Keratinocyte (primary cell): ENCODE data around the gene MMD2. TPM values are rescaled to one million over a fixed set of nuclear protein-coding genes. Genes with fewer than 3 reads are reported as not detected.

ENCODE experiments used
- DNase-seq: peaks from one replicate; pipeline ENCODE4 v3.0.0-alpha.2; 2011; ENCODE audit warnings: low read depth, missing footprints, low spot score
- FAIRE-seq: peaks from 2 replicates; lab custom pipeline; 2011; peaks lifted over from hg19 to GRCh38; lab: Jason Lieb, UNC
- H2AFZ ChIP-seq: 2 replicates; pipeline ENCODE4 v1.6.0; 2012; ENCODE audit warnings: low read length, control low read depth, inconsistent platforms; ENCODE audit not compliant: control insufficient read depth
- H3K27ac ChIP-seq: 2 replicates; pipeline ENCODE4 v1.5.1; 2011; ENCODE audit warnings: low read length; ENCODE audit not compliant: control insufficient read depth, insufficient read depth
- H3K27me3 ChIP-seq: 3 replicates; pipeline ENCODE4 v1.6.0; 2011; ENCODE audit warnings: low read length; ENCODE audit not compliant: control insufficient read depth, insufficient read depth; ENCODE audit errors: extremely low read depth
- H3K36me3 ChIP-seq, 2 experiments: 2 replicates in 1 of 2; 3 replicates in 1 of 2; pipeline ENCODE4 v1.5.1; 2011; ENCODE audit warnings: low read length in 2 of 2, mild to moderate bottlenecking in 1 of 2; ENCODE audit not compliant: control insufficient read depth in 2 of 2, insufficient read depth in 2 of 2; ENCODE audit errors: extremely low read depth in 1 of 2
- H3K4me1 ChIP-seq: 3 replicates; pipeline ENCODE4 v1.5.1; 2011; ENCODE audit warnings: low read length; ENCODE audit not compliant: control insufficient read depth, insufficient read depth; ENCODE audit errors: extremely low read depth
- H3K4me2 ChIP-seq: 3 replicates; pipeline ENCODE4 v1.6.0; 2011; ENCODE audit warnings: low read depth, low read length; ENCODE audit not compliant: control insufficient read depth, insufficient read depth; ENCODE audit errors: extremely low read depth
- H3K4me3 ChIP-seq, 3 experiments: fragments of 200-600 bp in 1 of 3; sonication (generic) in 1 of 3; 2 replicates in 2 of 3; 3 replicates in 1 of 3; pipeline ENCODE4 v1.5.1; 2011 to 2016; ENCODE audit warnings: low read length in 3 of 3, mild to moderate bottlenecking in 3 of 3, control low read depth in 2 of 3, inconsistent platforms in 1 of 3, low read depth in 1 of 3, mixed read lengths in 1 of 3, mixed run types in 1 of 3, moderate library complexity in 1 of 3; ENCODE audit not compliant: control insufficient read depth in 2 of 3, insufficient read depth in 2 of 3; ENCODE audit errors: extremely low read depth in 1 of 3
- H3K79me2 ChIP-seq: 2 replicates; pipeline ENCODE4 v1.6.0; 2012; ENCODE audit warnings: low read length; ENCODE audit not compliant: control insufficient read depth, insufficient read depth
- H3K9ac ChIP-seq: 3 replicates; pipeline ENCODE4 v1.6.0; 2011; ENCODE audit warnings: low read length; ENCODE audit not compliant: control insufficient read depth, insufficient read depth; ENCODE audit errors: extremely low read depth
- H3K9me1 ChIP-seq: 3 replicates; pipeline ENCODE4 v1.6.0; 2011; ENCODE audit warnings: low read length; ENCODE audit not compliant: control insufficient read depth, insufficient read depth; ENCODE audit errors: extremely low read depth
- H3K9me3 ChIP-seq: 2 replicates; pipeline ENCODE4 v1.5.1; 2012; ENCODE audit warnings: low read depth, low read length; ENCODE audit not compliant: control insufficient read depth
- H4K20me1 ChIP-seq: 3 replicates; pipeline ENCODE4 v1.6.0; 2011; ENCODE audit warnings: low read length; ENCODE audit not compliant: control insufficient read depth, insufficient read depth; ENCODE audit errors: extremely low read depth
- CTCF ChIP-seq, 3 experiments: IDR thresholded peaks in 1 of 3; conservative IDR thresholded peaks in 1 of 3; optimal IDR thresholded peaks in 1 of 3; 2 replicates in 2 of 3; 3 replicates in 1 of 3; pipeline versions ENCODE3 to v1.5.1; 2011; ENCODE audit warnings: low read length in 3 of 3, mild to moderate bottlenecking in 3 of 3, moderate library complexity in 2 of 3, control low read depth in 1 of 3, inconsistent platforms in 1 of 3; ENCODE audit not compliant: insufficient read depth in 2 of 3; ENCODE audit errors: extremely low read depth in 1 of 3
- EZH2 ChIP-seq: IDR thresholded peaks from one replicate; pipeline ENCODE4 v1.6.1; 2012; ENCODE audit warnings: inconsistent platforms, mild to moderate bottlenecking, low read length, moderate library complexity
- dilution Hi-C: fragments of 300-500 bp; cut with MboI; formaldehyde crosslinking; loops from one replicate; pipeline ENCODE4 v1.7.0; 2020; ENCODE audit warnings: low sequenced_read_pairs; ENCODE audit not compliant: extremely low pct_ligation_motif_present
- polyA plus RNA-seq, 5 experiments: library from polyadenylated mRNA; depleted of rRNA in 3 of 5; stranded (reverse) in 3 of 5; stranded (forward) in 1 of 5; unstranded in 1 of 5; fragments of >200 nt; gene quantifications; 1 replicate in 1 of 5; 2 replicates in 3 of 5; 3 replicates in 1 of 5; pipeline versions ENCODE4 v1.2.1 to v1.2.3, GENCODE V29; 2011 to 2012; ENCODE audit warnings: missing spikeins in 2 of 5, low read depth in 1 of 5, low replicate concordance in 1 of 5

The MMD2 gene
- polyA plus RNA-seq, 1 donor (not counting 4 experiments of a cell fraction or from before 2014, with no cell fraction given), result not detected

- TF ChIP-seq EZH2, result no peak
- TF ChIP-seq CTCF (optimal IDR thresholded peaks at IDR 0.05 in 1 of 3, IDR thresholded peaks at IDR 0.05 in 1 of 3, conservative IDR thresholded peaks at IDR 0.05 in 1 of 3; ENCODE audit: extremely low read depth in 1 of 3, insufficient read depth in 2 of 3, low read length in 3 of 3), result no peak
- no peaks in the 10 kb centered on the region for H3K4me1 ChIP-seq
- no peaks in the 10 kb centered on the region for H3K9me1 ChIP-seq
- no peak overlapping the region for H3K27ac ChIP-seq
- no peaks in the 10 kb centered on the region for H3K79me2 ChIP-seq
- H4K20me1 ChIP-seq, result no peaks in the 10 kb centered on the region
- no peaks in the 10 kb centered on the region for H3K27me3 ChIP-seq
- H2AFZ ChIP-seq, result no peak overlapping the region
- FAIRE-seq (no peak), DNase-seq (no peak)
- no peak overlapping the region for H3K9ac ChIP-seq
- H3K4me3 ChIP-seq, result no peak overlapping the region
- no peak overlapping the region for H3K4me2 ChIP-seq
- dilution Hi-C loops, result no loop called here
- H3K36me3 ChIP-seq, result no peaks in the 10 kb centered on the region
- H3K9me3 ChIP-seq, result no peaks in the 10 kb centered on the region
Observed at GRCh38 chr7:4904346-4904745, 54.6 kb downstream of the MMD2 start.

GRCh38 chr7:4895766-4896165, 63.2 kb downstream of the MMD2 start:
- dilution Hi-C loops, result no loop called here
- DNase-seq (no peak), FAIRE-seq (no peak)
- Histone ChIP-seq H3K27ac (no peak overlapping the region), H3K36me3 (no peaks in the 10 kb centered on the region), H3K4me2 (no peak overlapping the region), H3K79me2 (no peaks in the 10 kb centered on the region), H2AFZ (no peak overlapping the region), H3K4me3 (no peak overlapping the region), H3K9ac (no peak overlapping the region), H3K27me3 (no peaks in the 10 kb centered on the region), H3K9me3 (no peaks in the 10 kb centered on the region), H3K4me1 (no peaks in the 10 kb centered on the region), H3K9me1 (no peaks in the 10 kb centered on the region), H4K20me1 (no peaks in the 10 kb centered on the region)
- TF ChIP-seq EZH2 (no peak), CTCF (optimal IDR thresholded peaks at IDR 0.05 in 1 of 3, IDR thresholded peaks at IDR 0.05 in 1 of 3, conservative IDR thresholded peaks at IDR 0.05 in 1 of 3; ENCODE audit: extremely low read depth in 1 of 3, insufficient read depth in 2 of 3, low read length in 3 of 3) (no peak)
